HG03066 (cell line): ENCODE data around the gene VHLL.
"Not testable (repeated sequence)": the region's sequence is repeated elsewhere in the genome, so short reads cannot be mapped to it uniquely, and the experiment has no call there.

Experiments used
- ATAC-seq: cut with Tn5 transposase; IDR thresholded peaks from one replicate; pipeline ENCODE4 v1.9.1; 2021; ENCODE audit warnings: low read depth; ENCODE audit not compliant: unreplicated experiment

Gene VHLL

GRCh38 chr1:156298852-156299357, at the start of gene VHLL:
Gene VHLL (minus strand): TSS chr1:156299307. CDS start chr1:156299189, 118 bp downstream.
- no peak for ATAC-seq

- ATAC-seq: no peak
Measured at GRCh38 chr1:156347331-156347730, 48.2 kb upstream of the VHLL start.

DNA sequence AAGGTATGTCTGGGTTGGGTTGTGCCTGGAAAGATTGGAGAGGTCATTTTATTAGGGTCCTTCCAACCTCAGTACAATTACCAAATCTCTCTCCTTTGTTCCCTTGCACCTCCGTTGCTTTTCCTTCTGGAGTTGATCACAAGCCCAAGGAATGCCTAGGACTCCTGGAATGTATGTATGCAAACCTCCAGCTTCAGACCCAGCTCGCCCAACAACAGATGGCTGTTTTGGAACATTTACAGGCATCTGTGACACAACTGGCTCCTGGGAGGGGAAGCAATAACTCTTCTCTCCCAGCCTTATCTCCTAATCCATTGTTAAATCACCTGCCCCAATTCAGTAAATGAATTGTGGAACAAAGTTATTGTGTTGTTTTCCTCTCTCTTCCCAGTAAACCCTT, 47.5 kb upstream of the VHLL start:
- no peak for ATAC-seq

DNA sequence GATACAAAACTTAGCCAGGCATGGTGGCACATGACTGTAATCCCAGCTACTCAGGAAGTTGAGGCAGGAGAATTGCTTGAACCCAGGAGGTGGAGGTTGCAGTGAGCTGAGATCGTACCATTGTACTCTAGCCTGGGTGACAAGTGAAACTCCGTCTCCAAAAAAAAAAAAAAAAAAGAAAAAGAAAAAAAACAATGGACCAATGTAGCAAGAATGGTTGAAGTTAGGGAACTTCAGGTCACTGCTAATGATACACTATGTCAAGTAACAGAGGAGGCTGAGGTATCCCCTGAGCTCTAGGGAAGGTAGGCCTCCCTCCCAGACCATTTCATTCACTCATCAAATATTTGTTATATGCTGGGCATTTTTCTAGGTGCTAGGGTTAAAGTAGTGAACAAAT, 46.9 kb upstream of the VHLL start:
- not testable (repeated sequence) for ATAC-seq

DNA sequence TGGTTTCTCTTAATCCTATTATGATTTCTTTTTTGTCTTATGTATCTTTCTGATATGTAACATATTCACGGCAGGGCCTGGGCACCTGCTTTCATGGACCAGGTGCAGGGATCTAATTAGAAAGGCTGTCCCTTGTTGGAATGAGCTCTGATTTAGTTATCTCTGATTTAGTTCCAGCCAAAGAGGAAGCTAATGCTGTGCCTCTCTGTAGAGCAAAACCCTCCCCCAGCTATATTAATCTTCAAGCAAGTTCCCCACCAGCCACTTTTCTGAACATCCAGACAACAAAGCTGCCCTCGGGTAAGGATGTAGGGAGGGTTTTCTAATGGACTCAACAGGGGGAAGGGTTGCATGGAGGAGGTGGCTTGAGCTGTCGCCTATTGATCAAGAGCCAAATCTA, 45.3 kb upstream of the VHLL start:
- ATAC-seq: no peak

DNA sequence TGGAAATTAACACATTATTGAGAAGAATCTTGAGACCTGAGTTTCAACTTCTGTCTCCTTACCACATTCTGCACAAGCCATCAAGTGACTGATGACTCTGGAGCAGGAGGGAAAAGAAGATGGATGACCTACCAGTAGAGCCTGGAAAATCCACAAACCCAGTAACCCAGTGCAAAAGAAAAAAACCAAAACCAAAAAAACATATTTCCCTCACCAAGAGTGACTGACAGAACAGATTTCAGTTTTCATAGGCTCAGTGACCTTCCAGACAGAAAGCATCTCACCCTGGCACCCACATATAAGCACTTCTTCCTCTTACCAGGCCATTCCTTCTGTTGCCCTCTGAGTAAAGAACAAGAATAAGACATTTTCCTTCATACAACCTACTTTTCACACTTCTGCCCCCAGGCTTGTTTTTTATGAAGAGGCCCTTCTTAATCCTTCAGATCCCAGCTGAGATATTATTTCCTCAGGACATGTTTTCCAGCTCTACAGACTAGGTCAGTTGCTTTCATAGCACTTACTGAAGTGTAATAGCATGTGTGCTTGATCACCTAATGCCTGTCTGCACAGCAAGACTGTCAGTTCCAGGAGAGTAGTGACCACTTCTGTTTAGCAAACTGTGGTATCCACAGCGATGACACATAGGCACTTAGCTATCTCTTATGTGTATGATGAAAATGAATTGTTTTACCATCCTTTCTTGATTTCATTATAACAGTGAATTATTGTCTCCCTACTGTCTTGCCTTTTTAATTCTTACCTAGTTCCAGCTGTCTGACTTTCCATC, 43.3 kb upstream of the VHLL start:
- no peak for ATAC-seq

DNA sequence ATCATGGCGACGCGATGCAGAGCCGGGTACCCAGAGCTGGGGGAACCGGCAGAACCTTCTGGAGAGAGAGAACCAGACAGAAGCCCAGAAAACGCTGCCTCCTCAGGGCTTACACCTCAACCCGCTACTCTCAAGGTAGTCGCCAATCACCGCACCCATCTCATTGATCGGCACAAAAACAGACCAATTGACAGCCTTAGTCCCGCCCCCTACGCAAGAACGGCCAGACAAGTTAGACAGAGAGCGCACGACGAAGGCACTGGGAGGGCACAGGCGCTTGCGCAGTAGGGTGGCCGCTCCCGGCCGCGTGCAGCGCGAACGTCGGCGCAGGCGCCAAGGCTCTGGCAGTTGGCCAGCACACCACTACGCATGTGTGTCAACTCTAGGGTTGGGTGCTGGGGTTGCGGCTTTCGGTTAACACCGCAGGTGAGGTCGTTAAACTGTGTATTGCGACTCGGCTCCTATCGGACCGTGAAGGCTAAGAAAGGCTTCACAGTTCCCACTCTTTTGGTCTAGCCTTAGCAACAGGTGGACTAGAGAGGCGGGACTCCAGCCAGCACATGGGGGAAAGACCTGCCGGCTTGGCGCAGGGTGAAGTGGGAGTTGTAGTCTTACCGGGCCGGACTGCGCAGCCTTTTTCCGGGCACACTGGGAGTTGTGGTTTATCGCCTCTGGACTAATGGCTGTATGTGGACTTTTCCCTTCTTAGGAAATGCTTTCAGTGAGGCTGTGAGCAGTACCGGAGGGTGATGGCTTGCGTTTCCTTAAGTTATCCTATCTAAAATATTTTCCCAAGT, 39.3 kb upstream of the VHLL start, which contains the start of the genes CCT3 and TSACC:
Gene CCT3 (minus strand): TSS at position 113 of the 797 bp plus-strand sequence. CDS start 108 bp downstream, at position 5.
Gene TSACC (plus strand): TSS at position 347 of the 797 bp plus-strand sequence. CDS start 1,232 bp downstream, outside the sequence.
- ATAC-seq: peak; percentile 90

DNA sequence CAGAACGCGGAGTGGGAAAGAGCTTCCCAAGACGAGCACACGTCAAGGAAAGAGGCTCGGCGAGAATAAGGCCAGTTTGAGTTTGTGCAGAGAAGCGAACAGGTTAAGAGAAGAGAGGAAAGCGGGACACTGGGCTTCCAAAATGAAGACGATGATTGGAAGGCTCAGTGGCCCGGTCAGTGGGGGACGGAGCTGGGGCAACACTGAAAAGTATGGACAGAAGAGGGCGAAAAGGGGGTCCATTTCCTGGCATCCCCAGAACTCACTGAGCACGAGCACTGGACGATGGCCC, 38.7 kb upstream of the VHLL start:
- no peak for ATAC-seq

DNA sequence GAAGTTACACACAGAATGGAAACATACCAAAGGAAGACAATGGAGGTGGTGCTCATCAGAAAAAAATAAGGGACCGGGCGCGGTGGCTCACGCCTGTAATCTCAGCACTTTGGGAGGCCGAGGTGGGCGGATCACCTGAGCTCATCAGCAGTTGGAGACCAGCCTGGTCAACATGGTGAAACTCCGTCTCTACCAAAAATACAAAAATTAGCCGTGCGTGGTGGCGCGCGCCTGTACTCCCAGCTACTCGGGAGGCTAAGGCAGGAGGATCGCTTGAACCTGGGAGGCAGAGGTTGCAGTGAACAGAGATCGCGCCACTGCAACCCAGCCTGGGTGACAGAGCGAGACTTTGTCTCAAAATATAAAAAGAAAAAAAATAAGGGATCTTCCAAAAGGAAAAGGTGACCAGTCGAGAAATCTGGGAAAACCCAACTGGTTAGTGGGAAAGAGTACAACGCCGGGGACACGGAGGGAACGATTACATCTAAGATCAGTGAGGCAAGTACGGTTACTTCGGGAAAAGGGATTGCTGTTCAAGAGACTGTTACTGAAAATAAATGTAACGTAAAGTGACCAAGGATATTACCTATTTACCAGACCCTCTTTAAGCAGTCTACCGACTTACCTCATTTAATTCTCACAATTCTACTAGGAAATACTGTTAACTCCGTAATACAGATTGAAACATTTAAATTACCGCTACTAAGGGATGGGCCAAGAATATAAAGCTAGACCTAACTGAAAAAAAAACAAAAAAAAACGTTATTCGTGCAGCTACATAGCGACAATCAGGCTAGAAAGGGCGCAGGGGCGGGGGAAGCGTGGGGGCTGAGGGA, 38.2 kb upstream of the VHLL start:
- ATAC-seq: no peak

DNA sequence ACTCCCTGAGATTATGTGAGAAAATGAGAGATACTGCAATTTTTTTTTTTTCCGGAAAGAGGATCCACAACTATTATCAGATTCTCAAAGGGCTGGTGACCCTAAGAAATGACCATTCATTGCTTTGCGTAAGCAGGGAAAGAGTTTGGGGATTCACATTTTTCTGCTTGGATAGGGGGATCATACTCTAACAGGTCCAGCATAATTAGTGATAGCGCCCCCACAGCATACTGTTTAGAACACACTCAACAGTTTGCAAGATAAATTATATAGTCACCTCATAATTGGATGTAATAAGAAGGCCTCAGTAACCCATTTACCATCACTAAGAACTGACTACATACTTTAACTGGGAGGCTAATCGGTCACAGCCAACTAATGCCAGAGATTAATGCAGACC, 37.1 kb upstream of the VHLL start:
- no peak for ATAC-seq

DNA sequence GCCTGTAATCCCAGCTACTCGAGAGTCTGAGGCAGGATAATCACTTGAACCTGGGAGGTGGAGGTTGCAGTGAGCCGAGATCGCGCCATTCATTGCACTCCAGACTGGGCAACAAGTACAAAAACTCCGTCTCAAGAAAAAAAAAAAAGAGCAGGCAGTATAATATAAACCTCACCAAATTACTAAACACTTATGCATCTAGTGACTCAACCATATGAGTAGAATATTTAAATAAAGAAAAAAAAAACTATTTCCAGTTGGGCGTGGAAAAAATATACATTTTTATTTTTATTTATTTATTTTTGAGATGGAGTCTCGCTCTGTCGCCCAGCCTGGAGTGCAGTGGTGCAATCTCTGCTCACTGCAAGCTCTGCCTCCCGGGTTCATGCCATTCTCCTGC, 24.1 kb upstream of the VHLL start:
- ATAC-seq: not testable (repeated sequence)

- ATAC-seq: no peak
Measured at GRCh38 chr1:156320560-156320959, 21.5 kb upstream of the VHLL start.

- no peak for ATAC-seq
Measured at GRCh38 chr1:156319664-156320063, 20.6 kb upstream of the VHLL start.

DNA sequence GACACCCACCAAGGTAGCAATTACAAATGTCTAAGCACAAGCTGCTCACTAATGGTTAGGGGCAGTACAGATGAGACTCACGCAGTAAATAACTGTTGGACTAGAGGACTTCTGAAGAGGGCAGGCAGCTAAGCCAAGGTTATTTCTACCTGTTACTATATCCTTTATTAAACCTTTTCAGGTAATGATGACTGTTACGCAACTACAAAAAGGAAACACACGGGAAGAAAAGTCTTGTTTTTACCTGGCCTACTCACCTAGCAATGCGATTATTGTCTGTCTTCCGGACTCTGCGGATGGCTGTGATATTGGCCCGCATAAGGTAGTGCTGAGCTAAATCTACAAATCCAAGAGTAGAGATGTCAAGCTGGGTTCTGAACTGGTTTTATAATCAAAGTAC, 17.8 kb upstream of the VHLL start:
- no peak for ATAC-seq

GRCh38 chr1:156310962-156311361, 11.9 kb upstream of the VHLL start:
- no peak for ATAC-seq

GRCh38 chr1:156308078-156308477, 9.0 kb upstream of the VHLL start:
- ATAC-seq: no peak

DNA sequence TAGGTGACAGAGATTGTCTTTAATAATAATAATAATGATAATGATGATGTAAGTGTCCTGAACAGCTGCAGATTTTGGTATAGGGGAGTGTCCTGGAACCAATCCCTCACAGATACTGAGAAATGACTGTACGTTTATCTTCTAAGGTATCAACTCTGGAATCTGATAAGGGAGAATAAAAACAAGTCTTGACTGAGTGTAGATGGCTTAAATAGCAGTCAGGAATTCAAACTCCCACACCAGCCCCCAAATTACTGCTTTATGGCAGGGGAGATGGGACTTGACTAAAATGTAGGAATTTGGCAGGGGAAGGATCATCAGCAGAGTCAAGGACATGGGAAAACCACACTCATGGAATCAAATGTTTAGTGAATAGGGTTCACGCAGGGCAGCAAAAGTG, 6.1 kb upstream of the VHLL start:
- no peak for ATAC-seq

- ATAC-seq: no peak
Measured at GRCh38 chr1:156303241-156303640, 4.1 kb upstream of the VHLL start.

DNA sequence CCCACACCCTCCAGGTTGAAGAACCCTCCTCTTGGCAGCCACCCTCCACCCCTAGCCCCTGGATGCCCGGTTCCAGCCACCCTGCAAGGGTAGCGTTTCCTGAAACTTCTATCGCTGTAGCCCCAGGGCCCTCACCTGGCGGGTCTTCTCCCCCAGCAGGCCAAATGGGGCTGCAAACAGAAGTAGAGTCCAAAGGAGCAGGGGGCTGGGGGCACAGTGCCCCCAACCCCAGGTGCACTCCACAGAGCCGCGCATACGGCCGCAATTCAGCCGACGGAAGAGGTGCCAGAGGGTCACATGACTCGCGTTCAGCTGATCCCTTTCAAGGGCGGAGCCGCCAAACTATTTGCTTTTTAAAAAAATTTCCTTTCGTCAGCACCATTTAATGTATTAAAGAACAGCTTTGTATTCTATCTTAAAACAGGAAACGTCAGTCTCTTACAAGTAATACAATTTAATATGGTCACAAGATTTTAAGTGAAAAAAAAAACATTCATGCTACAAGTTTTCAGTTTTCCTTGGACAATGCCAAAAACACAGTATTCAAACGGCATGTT, 3.6 kb downstream of the VHLL start, which contains the start of gene GLMP:
Gene GLMP (minus strand): TSS at position 289 of the 557 bp plus-strand sequence. CDS start 34 bp downstream, at position 255.
- no peak for ATAC-seq

DNA sequence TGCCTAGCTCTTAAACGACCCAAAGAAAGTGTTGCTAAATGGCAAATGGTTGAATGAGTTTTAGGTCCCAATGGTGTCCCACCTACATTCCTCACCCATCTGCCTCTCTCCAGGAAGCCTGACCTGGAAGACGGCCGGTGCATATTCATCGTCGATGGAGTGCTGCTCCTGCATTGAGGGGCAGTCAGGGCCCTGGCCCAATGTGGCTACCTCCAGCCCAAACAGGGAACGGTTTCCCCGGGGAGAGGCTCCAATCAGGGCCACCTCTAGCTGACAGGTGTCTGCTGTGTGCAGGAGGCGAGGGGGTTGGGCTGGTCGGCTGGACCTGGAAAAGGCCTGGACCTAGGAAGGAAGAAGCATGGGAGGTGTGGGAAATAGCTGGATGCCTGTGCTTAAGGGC, 5.2 kb downstream of the VHLL start:
- no peak for ATAC-seq
